Left forelimb (tissue), 1 donor: Measurements from ENCODE around the gene KBTBD8.

Source experiments
- DNase-seq: peaks from one replicate; pipeline ENCODE4 v3.0.0-alpha.2; 2018; ENCODE audit warnings: low spot score

KBTBD8 gene, protein sequence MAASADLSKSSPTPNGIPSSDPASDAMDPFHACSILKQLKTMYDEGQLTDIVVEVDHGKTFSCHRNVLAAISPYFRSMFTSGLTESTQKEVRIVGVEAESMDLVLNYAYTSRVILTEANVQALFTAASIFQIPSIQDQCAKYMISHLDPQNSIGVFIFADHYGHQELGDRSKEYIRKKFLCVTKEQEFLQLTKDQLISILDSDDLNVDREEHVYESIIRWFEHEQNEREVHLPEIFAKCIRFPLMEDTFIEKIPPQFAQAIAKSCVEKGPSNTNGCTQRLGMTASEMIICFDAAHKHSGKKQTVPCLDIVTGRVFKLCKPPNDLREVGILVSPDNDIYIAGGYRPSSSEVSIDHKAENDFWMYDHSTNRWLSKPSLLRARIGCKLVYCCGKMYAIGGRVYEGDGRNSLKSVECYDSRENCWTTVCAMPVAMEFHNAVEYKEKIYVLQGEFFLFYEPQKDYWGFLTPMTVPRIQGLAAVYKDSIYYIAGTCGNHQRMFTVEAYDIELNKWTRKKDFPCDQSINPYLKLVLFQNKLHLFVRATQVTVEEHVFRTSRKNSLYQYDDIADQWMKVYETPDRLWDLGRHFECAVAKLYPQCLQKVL

GRCh38 chr3:66998113-66998903, at the start of gene KBTBD8:
TSS of gene KBTBD8 (plus strand) at chr3:66998307. CDS start at chr3:66998356, 49 bp downstream.
- peak; percentile 99 for DNase-seq

DNA sequence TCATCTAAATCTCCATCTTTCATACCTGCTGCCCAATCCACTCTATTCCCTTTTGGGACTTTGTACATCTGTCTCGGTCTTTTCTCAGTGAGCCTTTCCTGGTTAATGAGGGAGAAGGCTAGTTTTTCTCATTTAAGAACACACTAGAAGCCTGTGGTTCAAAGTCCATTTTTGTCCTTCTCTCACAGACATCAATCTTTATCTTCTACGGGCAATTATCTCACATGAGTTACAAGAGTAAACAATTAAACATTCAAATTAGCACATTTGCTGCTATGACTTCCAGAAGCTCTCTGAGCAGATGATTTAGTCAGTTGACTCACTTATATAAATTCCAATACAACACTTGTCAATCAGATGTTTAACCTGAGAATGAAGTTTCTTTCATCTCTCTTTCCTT, 49.3 kb upstream of the KBTBD8 start:
- no peak for DNase-seq

- DNase-seq = no peak
Observed at GRCh38 chr3:66949898-66950297, 48.2 kb upstream of the KBTBD8 start.

GRCh38 chr3:66952357-66952756, 45.8 kb upstream of the KBTBD8 start:
- DNase-seq = no peak

GRCh38 chr3:66953934-66954445, 44.1 kb upstream of the KBTBD8 start:
- DNase-seq = no peak

GRCh38 chr3:66956742-66957141, 41.4 kb upstream of the KBTBD8 start:
- no peak for DNase-seq

- DNase-seq = no peak
Observed at GRCh38 chr3:66957367-66957766, 40.7 kb upstream of the KBTBD8 start.

DNA sequence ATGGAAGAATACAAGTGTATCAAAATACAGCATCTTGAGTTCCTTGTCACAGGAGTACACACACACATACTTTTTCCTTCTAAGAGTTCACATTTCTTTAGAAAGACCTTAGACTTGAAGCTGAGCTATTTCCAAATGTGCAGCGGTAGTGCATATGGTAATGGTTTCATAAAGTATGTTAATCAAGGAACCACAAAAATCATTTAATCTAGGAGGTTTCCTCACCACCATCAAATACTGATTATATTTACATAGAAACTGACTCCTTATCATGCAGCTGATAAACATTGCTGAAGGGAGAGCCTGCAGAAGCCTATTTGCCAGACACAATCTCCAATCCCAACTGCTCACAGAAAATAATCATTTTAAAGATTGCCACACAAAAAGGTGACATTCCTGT, 40.0 kb upstream of the KBTBD8 start:
- no peak for DNase-seq

DNA sequence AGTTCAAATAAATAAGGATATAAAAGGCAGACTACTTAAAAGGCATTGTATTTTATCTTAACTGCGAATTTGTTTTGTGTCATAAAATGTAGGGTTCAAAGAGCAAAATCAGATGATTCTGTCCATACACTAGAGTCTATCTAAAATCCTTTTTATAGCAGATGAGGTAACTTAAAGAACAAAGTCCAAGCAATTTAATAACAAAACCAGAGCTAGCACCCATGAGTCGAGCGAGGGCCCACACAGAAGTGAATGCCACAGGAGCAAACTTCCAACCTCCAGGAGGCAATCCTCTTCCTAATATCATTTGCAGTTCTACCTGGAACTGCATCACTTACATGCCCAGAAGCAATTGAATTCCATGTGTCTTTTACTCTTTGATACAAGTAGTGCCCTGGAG, 35.4 kb upstream of the KBTBD8 start:
- DNase-seq = no peak

DNA sequence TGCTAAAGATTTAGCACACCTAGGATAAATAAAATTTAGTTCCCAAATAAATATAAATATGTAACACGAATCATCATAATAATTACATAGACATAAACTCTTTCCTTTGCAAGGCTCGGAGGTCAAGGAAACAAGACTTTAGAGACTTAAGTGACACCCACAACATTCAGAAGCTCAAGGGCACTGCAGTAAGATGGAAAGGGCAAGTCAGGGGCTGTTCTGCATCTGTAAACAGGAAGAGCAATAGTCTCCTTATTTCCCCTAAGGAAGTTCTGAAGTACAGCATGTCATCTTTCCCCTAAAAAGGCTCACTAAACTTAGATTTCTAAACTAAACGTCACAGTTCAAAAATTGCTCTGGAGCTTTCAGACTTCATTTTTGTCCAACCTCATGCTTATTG, 26.9 kb upstream of the KBTBD8 start:
- DNase-seq = no peak

DNA sequence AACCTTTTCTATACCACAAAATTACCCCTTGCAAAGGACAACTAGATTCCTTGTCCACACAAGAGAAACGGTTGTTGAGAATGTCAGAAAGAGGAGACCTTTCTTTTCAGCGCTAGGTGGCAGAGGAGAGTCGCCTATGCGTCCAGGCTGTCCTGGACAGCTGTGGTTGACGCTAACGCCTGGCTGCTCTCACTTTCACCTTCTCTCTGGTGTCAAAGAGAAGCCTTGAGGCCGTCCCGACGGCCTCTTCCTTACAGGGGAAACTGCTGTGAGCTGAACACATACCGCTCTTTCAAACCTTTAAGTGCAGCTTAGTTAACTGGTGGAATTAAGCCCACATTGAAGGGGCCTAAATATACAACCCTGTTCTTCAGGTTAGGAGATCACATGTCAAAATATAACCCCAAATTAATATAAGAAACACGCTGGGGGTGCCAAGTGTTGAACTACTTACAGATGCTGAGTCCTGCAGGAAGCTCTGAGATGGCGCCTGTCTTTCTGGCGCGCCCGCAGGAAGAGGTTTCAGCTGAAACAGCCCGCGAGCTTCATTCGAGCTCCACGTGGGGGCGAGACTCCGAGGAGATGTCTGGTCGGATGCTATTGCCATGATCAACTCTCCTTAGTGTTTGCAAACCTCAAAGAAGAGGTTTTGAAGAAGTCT, 26.1 kb upstream of the KBTBD8 start:
- DNase-seq = peak; percentile 81

- no peak for DNase-seq
Observed at GRCh38 chr3:66980791-66981190, 17.3 kb upstream of the KBTBD8 start.

GRCh38 chr3:66983101-66983500, 15.0 kb upstream of the KBTBD8 start:
- no peak for DNase-seq

DNA sequence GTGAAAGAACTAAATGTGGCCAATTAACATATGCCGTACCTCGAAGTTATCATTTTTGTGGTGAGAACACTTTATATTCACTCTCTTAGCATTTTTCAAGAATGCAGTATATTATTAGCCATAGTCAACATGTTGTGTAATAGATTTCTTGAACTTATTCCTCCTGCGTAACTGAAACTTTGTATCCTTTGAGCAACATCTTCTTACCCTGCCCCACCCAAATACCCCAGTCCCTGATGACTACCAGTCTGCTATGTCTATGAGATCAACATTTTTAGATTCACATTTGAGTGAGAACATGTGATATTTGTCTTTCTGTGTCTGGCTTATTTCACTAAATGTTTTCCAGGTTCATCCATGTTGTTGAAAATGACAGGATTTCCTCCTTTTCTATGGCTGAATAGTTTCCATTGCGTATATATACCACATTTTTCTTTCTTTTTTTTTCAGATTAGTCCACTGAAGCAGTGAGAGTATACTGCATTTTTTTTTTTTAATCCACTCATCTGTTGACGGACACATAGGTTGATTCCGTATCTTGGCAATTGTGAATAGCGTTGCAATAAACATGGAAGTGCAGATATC, 12.7 kb upstream of the KBTBD8 start:
- DNase-seq = no peak

DNA sequence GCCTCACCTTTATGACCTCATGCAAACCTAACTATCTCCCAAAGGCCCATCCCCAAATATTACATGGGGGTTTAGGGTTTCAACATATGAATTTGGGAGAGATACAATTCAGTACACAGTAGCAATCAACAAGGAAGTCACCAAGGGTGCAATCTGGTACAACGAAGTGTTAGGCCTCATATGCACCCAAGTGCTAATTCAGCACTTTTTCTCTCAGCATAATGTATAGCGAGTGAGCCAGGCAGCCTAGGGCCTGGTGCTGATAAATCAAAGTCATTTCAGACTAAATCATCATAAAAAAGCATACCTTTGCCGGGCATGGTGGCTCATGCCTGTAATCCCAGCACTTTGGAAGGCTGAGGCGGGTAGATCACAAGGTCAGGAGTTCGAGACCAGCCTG, 11.7 kb upstream of the KBTBD8 start:
- DNase-seq = no peak

DNA sequence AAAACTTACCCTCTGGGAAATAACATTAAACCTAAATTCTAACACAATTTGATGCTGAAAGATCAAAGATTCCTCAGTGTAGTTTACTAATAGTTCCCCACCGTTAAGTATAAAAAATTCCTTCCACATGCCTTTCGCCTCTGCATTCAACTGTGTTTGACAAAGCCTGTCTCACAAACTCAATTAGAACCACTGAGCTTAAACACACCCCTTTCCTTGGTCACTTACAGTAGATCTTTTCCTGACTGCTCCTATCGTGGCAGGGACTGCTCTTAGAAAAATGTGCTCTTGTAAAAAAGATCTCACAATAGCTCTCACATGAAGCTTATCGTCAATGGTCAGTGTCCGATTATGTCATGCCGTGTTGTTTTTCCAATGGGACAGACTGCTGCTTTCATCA, 8.9 kb upstream of the KBTBD8 start:
- DNase-seq = no peak

- no peak for DNase-seq
Observed at GRCh38 chr3:66989860-66990696, 8.0 kb upstream of the KBTBD8 start.

- DNase-seq = no peak
Observed at GRCh38 chr3:66991459-66991858, 6.6 kb upstream of the KBTBD8 start.

DNA sequence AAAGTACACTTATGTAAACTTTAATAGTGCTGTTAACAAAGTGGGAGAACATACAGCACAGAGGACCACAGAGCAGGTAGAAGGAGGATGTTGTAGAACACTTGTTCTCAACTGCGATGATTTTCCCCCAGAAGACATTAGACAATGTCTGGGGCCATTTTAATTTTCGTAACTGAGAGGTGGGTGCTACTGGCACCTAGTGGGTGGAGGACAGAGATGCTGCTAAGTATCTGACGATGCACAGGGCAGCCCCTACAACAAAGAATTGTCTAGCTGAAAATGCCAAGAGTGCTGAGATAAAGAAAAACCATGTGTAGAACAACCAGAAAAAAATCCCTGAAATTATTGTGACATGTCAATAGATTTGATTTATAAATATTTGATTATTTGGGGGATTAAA, 5.0 kb upstream of the KBTBD8 start:
- DNase-seq = no peak

DNA sequence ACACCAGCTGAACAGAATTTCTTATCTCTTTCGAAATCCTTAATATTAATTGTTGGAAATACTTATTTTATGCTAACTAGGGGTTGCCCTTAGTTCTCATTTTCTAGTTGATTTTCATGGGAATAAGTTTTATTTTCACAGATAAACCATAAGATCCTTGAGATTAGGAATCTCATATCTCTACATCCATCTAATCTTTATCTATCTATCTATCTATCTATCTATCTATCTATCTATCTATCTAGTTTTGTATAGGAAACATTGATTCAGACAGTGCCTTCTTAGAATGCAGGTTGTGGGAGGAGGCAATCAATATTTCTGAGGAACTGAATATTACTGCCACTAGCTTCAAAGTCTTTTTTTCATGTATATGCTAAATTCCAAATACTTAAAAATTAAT, 3.5 kb upstream of the KBTBD8 start:
- DNase-seq = no peak

- no peak for DNase-seq
Observed at GRCh38 chr3:66996696-66997095, 1.4 kb upstream of the KBTBD8 start.
